ENCODE results near the gene GNG13.

DNA sequence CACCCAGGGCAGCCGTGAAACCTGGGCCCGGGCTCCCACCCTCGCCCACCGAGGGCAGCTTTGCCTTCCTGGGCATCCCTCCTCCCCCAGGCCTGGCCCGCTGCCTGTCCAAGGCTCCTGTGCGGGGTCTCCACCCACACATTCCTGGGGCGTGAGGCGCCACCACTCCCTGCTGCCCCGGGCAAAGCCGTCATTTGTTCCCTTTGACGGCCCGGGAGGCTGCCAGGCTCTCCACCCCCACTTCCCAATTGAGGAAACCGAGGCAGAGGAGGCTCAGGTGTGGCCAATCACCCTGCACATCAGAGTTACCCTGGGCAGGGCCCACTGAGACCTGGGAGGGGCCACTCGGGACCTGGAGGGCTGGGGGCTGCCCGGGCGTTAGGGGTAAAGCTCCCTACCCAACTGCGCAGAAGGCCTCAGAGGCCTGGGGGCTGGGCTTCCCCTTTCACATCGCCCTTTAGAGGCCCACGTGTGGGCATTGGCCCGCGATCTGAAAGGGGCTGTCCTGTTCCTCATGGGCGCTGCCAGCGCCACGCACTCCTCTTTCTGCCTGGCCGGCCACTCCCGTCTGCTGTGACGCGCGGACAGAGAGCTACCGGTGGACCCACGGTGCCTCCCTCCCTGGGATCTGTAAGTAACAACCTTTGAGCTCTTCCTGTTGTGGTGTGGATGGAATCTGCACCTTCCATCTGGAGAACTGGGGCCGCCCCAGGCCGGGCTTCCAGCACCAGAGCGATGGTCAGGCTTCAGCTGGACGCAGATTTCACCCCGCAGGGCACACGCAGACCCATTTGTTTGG lies 39.8 kb downstream of the GNG13 start, which contains the start of gene MSLN:
- TF ChIP-seq, protein P1, sequence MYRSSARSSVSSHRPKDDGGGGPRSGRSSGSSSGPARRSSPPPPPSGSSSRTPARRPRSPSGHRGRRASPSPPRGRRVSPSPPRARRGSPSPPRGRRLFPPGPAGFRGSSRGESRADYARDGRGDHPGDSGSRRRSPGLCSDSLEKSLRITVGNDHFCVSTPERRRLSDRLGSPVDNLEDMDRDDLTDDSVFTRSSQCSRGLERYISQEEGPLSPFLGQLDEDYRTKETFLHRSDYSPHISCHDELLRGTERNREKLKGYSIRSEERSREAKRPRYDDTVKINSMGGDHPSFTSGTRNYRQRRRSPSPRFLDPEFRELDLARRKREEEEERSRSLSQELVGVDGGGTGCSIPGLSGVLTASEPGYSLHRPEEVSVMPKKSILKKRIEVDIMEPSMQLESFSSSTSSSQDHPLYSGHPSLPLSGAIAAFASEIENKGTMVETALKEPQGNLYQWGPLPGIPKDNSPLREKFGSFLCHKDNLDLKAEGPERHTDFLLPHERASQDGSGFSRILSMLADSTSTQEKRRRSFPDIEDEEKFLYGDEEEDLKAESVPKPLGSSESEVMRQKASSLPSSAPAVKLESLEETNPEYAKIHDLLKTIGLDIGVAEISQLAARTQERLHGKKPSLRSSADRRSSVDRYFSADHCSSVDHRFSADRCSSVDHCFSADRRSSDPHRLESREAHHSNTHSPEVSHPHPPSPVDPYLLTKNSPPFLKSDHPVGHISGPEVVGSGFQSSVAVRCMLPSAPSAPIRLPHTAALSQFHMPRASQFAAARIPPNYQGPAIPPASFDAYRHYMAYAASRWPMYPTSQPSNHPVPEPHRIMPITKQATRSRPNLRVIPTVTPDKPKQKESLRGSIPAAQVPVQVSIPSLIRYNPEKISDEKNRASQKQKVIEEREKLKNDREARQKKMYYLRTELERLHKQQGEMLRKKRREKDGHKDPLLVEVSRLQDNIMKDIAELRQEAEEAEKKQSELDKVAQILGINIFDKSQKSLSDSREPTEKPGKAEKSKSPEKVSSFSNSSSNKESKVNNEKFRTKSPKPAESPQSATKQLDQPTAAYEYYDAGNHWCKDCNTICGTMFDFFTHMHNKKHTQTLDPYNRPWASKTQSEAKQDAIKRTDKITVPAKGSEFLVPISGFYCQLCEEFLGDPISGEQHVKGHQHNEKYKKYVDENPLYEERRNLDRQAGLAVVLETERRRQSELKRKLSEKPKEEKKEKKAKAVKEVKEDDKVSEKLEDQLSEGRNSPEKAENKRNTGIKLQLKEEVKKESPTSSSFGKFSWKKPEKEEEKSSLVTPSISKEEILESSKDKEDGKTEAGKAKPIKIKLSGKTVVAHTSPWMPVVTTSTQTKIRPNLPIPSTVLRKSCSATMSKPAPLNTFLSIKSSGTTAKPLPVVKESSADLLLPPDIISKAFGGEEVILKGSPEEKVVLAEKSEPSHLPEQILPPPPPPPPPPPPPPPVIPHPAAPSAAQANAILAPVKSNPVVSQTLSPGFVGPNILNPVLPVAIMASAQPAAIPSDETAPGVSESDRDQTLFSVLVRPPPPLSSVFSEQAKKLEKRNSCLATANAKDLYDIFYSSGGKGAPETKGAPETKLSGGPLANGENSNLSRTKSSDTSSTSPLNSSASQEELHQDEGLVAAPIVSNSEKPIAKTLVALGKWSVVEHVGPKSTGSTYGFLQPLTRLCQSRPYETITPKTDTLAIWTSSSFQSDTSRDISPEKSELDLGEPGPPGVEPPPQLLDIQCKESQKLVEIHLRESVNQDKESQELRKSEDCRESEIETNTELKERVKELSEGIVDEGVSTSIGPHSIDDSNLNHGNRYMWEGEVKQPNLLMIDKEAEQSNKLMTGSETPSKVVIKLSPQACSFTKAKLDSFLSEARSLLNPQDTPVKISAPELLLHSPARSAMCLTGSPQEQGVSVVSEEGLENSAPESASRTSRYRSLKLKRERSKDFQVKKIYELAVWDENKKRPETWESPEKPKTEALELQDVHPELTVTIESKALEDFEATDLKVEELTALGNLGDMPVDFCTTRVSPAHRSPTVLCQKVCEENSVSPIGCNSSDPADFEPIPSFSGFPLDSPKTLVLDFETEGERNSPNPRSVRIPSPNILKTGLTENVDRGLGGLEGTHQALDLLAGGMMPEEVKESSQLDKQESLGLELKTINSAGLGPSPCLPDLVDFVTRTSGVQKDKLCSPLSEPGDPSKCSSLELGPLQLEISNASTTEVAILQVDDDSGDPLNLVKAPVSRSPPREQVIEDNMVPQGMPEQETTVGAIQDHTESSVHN (IDR thresholded peaks at IDR 0.05; ENCODE audit: borderline replicate concordance in 1 of 2, low read depth in 1 of 2) = no peak
- TF ChIP-seq, protein P2, sequence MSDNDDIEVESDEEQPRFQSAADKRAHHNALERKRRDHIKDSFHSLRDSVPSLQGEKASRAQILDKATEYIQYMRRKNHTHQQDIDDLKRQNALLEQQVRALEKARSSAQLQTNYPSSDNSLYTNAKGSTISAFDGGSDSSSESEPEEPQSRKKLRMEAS (CRISPR knock-in tag; IDR thresholded peaks at IDR 0.05) = no peak
- TF ChIP-seq, protein P3, sequence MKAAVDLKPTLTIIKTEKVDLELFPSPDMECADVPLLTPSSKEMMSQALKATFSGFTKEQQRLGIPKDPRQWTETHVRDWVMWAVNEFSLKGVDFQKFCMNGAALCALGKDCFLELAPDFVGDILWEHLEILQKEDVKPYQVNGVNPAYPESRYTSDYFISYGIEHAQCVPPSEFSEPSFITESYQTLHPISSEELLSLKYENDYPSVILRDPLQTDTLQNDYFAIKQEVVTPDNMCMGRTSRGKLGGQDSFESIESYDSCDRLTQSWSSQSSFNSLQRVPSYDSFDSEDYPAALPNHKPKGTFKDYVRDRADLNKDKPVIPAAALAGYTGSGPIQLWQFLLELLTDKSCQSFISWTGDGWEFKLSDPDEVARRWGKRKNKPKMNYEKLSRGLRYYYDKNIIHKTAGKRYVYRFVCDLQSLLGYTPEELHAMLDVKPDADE (conservative IDR thresholded peaks at IDR 0.05; ENCODE audit: control insufficient read depth, low read depth, low read length) = no peak
- no peak for TF ChIP-seq U2AF1 (optimal IDR thresholded peaks at IDR 0.05; ENCODE audit: low read depth, low read length)
- no peak for TF ChIP-seq EP300 (IDR thresholded peaks at IDR 0.05; ENCODE audit: low read length)
- no peak for TF ChIP-seq GABPA (tag; conservative IDR thresholded peaks at IDR 0.05; ENCODE audit: low read depth)
- TF ChIP-seq ZNF232 (CRISPR knock-in tag; IDR thresholded peaks at IDR 0.05) = no peak
- no peak for TF ChIP-seq POLR2AphosphoS5 (IDR thresholded peaks at IDR 0.05; ENCODE audit: control insufficient read depth, insufficient read depth, low read depth, low read length)
- TF ChIP-seq, protein P4, sequence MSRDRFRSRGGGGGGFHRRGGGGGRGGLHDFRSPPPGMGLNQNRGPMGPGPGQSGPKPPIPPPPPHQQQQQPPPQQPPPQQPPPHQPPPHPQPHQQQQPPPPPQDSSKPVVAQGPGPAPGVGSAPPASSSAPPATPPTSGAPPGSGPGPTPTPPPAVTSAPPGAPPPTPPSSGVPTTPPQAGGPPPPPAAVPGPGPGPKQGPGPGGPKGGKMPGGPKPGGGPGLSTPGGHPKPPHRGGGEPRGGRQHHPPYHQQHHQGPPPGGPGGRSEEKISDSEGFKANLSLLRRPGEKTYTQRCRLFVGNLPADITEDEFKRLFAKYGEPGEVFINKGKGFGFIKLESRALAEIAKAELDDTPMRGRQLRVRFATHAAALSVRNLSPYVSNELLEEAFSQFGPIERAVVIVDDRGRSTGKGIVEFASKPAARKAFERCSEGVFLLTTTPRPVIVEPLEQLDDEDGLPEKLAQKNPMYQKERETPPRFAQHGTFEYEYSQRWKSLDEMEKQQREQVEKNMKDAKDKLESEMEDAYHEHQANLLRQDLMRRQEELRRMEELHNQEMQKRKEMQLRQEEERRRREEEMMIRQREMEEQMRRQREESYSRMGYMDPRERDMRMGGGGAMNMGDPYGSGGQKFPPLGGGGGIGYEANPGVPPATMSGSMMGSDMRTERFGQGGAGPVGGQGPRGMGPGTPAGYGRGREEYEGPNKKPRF (IDR thresholded peaks at IDR 0.05; ENCODE audit: low read depth, low read length) = no peak
- TF ChIP-seq ZBTB17 (CRISPR knock-in tag; IDR thresholded peaks at IDR 0.05) = no peak
- TF ChIP-seq BHLHE40 (IDR thresholded peaks at IDR 0.05; ENCODE audit: low read length) = no peak

Data from K562 (cell line).